ENCODE results near the gene CYB5D1.
A peak's percentile ranks its signal among the peaks of the same experiment; 100 is the strongest.

DNA sequence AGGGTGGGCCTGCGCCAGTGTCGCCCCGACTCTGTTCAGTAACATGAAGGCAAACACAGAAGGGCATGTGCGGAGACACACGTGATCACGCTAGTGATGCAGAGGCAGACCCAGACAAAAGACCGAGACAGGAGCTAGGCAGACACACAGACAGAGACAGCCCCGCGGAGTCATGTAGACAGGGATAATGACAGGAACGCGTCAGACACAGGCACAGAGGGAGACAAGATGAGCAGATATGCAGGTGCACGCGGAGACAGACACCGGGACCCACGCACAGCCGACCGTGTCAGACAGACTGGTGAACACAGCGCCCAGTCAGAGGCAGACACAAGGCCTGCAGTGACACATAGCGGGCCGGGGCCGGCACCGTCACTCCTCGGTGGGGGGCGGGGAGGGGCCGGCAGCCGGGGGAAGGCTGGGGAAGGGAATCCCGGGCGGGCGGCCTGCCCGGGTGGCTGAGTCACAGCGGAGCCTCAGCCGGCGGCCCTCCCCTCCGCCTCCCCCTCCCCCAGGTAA lies 16.3 kb upstream of the CYB5D1 start:
- peak in 1 of 3 donors; percentile 32 for TF ChIP-seq CTCF (IDR thresholded peaks at IDR 0.05)
- TF ChIP-seq POLR2A (IDR thresholded peaks at IDR 0.05), result no peak
